Stimulated activated CD8-positive, alpha-beta memory T cell treated with anti-CD3 and anti-CD28 coated beads, Interleukin-4, amount 100 ng/mL, for 1 hour (primary cell): ENCODE results near the gene ZNF70.

Experiments
- DNase-seq, 2 donors: peaks; one replicate each; pipeline ENCODE4 v3.0.0-alpha.2; 2020; ENCODE audit warnings: low read depth in 2 of 2, low spot score in 1 of 2

Gene ZNF70

DNA sequence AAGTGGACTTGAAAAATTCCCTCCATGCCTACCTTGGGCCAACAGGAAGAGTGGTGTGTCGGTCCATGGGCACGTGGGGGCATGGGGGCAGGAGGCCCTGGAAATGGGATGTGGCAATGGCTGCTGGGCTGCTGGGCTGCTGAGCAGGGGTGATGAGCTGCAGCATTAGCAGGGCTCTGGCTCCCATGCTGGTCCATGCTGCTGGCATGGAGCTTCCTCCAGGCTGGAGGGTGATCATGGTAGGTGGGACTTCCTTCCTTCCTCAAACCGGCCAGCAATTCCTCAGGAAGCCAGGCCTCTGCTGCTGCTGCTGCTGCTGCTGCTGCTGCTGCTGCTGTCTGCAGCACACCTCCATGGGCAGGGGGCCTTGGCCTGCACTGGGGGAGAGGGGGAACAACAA lies 55.8 kb downstream of the ZNF70 start:
- no peak for DNase-seq

DNA sequence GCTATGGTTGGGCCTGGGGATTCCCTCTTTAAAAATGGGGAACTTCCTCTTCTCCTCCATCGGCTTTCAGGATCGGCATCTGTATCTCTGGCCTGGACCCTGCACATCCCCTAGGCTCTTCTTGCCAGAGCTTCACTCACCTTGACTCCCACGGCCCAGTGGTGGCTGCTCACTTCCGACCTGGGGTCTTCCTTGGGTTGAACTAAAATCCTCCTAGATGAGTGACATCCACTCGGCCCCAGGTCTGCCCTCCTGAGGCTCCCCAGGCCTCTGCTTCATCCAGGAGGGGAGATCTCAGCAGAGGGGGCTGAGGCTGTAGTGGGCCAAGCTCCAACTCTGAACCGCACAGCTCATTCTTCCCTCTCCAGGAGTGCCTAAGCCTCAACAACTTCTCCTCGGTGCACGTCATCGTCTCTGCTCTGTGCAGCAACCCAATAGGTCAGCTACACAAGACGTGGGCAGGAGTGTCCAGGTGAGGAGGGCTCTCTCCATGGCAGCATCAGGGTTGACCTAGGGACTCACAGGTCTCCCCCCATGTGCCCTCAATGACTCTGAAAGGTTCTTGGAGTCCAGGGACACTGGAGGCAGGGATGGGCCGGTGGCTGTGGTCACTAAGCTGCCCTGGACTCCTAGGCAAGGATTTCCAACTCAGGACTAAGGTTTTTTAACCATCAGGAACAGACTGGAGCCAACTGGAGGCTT lies 56.8 kb downstream of the ZNF70 start:
- no peak for DNase-seq

DNA sequence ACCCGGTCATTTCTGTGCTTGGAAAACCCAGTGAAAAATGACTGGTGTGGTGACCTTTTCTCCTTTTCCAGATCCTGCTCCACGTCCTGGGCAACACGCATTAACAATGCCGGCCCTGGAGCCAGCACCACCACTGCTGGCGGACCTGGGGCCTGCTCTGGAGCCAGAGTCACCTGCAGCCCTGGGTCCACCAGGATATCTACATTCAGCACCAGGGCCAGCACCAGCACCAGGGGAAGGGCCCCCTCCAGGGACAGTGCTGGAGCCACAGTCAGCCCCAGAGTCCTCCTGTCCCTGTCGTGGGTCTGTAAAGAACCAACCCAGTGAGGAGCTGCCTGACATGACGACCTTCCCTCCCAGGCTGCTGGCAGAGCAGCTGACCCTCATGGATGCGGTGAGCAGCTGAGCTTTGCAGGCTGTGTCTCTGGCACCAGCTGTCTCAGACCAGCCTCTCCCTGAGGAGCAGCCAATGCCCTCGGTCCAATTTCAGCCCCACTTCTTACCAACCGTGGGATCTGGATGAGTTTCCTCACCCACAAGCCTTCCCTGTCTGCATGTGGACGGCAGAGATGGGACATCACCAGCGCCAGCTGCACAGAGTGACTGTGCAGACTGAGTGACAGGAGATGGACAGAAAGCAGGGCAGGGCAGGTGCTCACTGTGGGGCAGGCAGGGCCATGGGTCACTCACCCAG lies 58.2 kb downstream of the ZNF70 start:
- DNase-seq: no peak

DNA sequence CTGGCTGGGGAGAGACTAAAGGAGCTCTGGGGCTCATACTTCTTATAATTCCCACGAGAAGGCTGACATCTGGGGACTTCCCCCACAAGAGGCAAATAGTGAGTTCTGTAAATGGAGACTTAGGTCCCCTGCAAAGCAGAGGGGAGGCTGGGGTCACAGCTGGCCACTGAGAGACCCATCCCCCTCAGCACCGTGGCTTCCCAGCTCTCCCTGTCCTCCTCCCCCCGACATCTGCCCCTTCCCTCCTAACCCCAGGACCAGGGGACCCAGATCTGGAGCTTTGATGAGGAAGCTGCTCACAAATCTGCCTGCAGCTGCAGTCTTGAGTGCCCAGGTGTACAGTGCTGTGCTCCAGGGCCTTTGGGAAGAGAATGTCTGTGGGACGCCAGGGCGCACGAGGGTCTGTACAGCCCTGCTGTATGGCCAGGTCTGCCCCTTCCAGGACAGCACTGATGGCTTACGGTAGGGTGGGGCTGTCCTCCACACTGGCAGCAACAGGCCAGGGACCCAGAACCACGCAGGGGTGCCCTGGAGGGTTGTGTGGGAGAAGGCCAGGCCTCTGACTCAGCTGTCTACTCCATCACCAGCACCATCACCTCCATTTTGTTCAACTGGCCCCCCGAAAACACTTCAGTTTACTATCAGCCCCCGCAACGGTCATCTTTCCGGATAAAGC lies 59.0 kb downstream of the ZNF70 start:
- DNase-seq: no peak

DNA sequence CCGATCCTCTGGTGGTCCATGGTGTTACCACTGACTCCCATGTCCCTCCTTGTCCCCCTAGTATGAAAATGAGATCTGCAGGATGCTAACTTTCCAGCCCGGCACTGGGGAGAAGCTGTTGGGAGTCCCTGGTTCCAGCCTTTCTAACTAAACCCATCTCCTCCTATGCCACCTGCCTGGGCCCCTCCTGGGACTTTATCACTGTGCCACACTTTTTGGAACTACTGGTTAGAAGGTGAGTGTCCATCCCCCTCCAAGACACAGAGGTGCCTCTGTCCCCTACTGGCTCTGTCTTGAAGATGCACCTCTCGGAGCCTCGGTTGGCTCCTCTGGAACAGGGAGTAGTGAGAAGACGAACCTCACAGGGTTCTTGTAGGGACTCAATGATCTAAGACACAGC lies 60.2 kb downstream of the ZNF70 start, which contains the start of gene RGL4:
RGL4 (plus strand) TSS at position 301 of the 400 bp plus-strand sequence. CDS start 1,018 bp downstream, outside the sequence.
- no peak for DNase-seq

DNA sequence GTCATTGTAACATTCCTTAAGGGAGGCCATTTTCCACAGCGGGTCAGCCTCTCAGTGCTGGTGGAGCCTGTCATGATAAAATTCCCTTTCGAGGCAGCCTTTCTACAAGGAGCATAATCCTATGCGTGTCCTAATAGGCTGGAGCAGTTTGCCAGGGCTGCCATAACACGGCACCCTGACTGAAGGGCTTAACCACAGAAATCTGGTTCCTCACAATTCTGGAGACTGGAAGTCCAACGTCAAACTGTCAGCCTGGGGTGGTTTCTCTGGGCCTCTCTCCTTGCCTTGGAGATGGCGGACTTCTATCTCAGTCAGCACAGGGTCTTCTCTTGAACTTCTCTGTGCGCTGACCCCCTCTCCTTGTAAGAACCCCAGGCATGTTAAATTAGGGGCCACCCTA lies 61.5 kb downstream of the ZNF70 start:
- no peak for DNase-seq
